Naive thymus-derived CD8-positive, alpha-beta T cell (primary cell): ENCODE results near the gene PCDHGA4. TPM values are rescaled to one million over a fixed set of nuclear protein-coding genes. Genes with fewer than 3 reads are reported as not detected.

Experiments
- ATAC-seq, 2 donors: fragments of 150-1000 bp; cut with Tn5 transposase in 1 of 2; sonication (Bioruptor Pico), chemical (Tn5 transposase) in 1 of 2; 1 replicate in 1 of 2; 2 replicates in 1 of 2; pipeline ENCODE4 v1.10.0; 2021; ENCODE audit warnings: mild to moderate bottlenecking in 2 of 2, moderate library complexity in 2 of 2
- POLR2A ChIA-PET: fragments of 350-600 bp; sonication (Branson Sonifier 250); formaldehyde crosslinking; loops from one replicate; lab custom pipeline; 2021; ENCODE audit warnings: antibody characterized with exemption; lab: Charles Lee
- DNase-seq, 10 donors: peaks; one replicate each; pipeline versions ENCODE4 v3.0.0 to v3.0.0-alpha.2; 2020 to 2022
- H3K27ac Mint-ChIP-seq, 10 donors: one replicate each; pipeline ENCODE4 v1.8.0; 2020 to 2022; ENCODE audit warnings: mild to moderate bottlenecking in 10 of 10, mixed read lengths in 10 of 10, moderate library complexity in 4 of 10, inconsistent platforms in 1 of 10
- H3K27me3 Mint-ChIP-seq, 5 donors: one replicate each; pipeline ENCODE4 v1.8.0; 2021 to 2022; ENCODE audit warnings: mixed read lengths in 5 of 5
- H3K36me3 Mint-ChIP-seq, 3 donors: one replicate each; pipeline ENCODE4 v1.8.0; 2020 to 2022; ENCODE audit warnings: mixed read lengths in 3 of 3, mild to moderate bottlenecking in 2 of 3, inconsistent platforms in 1 of 3
- H3K4me1 Mint-ChIP-seq, 4 donors: one replicate each; pipeline ENCODE4 v1.8.0; 2021 to 2022; ENCODE audit warnings: mixed read lengths in 4 of 4
- H3K4me3 Mint-ChIP-seq, 10 donors: one replicate each; pipeline ENCODE4 v1.8.0; 2020 to 2022; ENCODE audit warnings: mild to moderate bottlenecking in 10 of 10, mixed read lengths in 10 of 10, moderate library complexity in 6 of 10, inconsistent platforms in 1 of 10
- H3K9me3 Mint-ChIP-seq, 9 donors: one replicate each; pipeline ENCODE4 v1.8.0; 2020 to 2022; ENCODE audit warnings: mixed read lengths in 9 of 9, mild to moderate bottlenecking in 3 of 9, inconsistent platforms in 1 of 9, moderate library complexity in 1 of 9
- polyA plus RNA-seq, 3 donors: library from polyadenylated mRNA; unstranded; fragments of 300-500 nt; fragmentation: Illumina TruSeq; gene quantifications; one replicate each; pipeline ENCODE4 v1.2.3, GENCODE V29; 2021
- total RNA-seq, 8 experiments: library from RNA in 2 of 8; stranded (reverse) in 2 of 8; gene quantifications; one replicate each; pipeline ENCODE4 v1.2.3 and lab custom pipeline; 2021 to 2026

The PCDHGA4 gene
- total and polyA plus RNA-seq, 5 experiments from 2014 or later: 0.11 to 0.34 TPM; not detected in 3

DNA sequence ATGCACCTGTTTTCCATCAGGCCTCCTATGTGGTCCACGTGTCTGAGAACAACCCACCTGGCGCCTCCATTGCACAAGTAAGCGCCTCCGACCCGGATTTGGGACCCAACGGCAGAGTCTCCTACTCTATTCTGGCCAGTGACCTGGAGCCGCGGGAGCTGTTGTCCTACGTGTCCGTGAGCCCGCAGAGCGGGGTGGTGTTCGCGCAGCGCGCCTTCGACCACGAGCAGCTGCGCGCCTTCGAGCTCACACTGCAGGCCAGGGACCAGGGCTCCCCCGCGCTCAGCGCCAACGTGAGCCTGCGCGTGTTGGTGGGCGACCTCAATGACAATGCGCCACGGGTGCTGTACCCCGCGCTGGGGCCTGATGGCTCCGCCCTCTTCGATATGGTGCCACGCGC, 3.2 kb upstream of the PCDHGA4 start:
- peaks cover 0 to 2% (median 0%) of the 10 kb centered on the region in 4 donors for H3K4me1 Mint-ChIP-seq
- H3K9me3 Mint-ChIP-seq: peaks cover 7 to 85% (median 40%) of the 10 kb centered on the region in 9 donors
- no peak overlapping the region for H3K27ac Mint-ChIP-seq
- H3K4me3 Mint-ChIP-seq: no peak overlapping the region
- H3K27me3 Mint-ChIP-seq: peaks cover 44 to 96% (median 74%) of the 10 kb centered on the region in 5 donors
- DNase-seq: no peak
- POLR2A ChIA-PET: no interaction called here
- ATAC-seq: no peak
- H3K36me3 Mint-ChIP-seq: peaks cover 18 to 54% (median 26%) of the 10 kb centered on the region in 3 donors

- DNase-seq: no peak
- Mint-ChIP-seq H3K9me3 (peaks cover 0 to 81% (median 49%) of the 10 kb centered on the region in 9 donors), H3K36me3 (peaks cover 14 to 55% (median 23%) of the 10 kb centered on the region in 3 donors), H3K4me1 (peaks cover 0 to 6% (median 2%) of the 10 kb centered on the region in 4 donors), H3K27me3 (peaks cover 39 to 99% (median 72%) of the 10 kb centered on the region in 5 donors), H3K4me3 (no peak overlapping the region), H3K27ac (no peak overlapping the region)
- POLR2A ChIA-PET: no interaction called here
- no peak for ATAC-seq
Observed at GRCh38 chr5:141355641-141356040, 820 bp downstream of the PCDHGA4 start.

DNA sequence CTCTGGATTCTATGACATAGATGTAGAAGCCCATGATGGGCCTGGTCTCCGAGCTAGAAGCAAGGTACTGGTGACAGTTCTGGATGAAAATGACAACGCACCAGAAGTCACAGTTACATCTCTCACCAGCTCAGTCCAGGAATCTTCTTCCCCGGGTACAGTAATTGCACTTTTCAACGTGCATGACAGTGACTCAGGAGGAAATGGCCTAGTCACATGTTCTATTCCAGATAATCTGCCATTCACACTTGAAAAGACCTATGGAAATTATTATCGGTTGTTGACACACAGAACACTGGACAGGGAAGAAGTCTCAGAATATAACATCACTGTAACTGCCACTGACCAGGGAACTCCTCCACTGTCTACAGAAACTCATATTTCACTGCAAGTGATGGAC, 1.3 kb downstream of the PCDHGA4 start:
- peaks cover 0 to 81% (median 52%) of the 10 kb centered on the region in 9 donors for H3K9me3 Mint-ChIP-seq

GRCh38 chr5:141356950-141357349, 2.1 kb downstream of the PCDHGA4 start:
- ATAC-seq: no peak
- H3K4me1 Mint-ChIP-seq: peaks cover 0 to 6% (median 2%) of the 10 kb centered on the region in 4 donors
- DNase-seq: no peak
- POLR2A ChIA-PET: no interaction called here
- H3K27ac Mint-ChIP-seq: no peak overlapping the region
- H3K9me3 Mint-ChIP-seq: peaks cover 0 to 85% (median 56%) of the 10 kb centered on the region in 9 donors
- peaks cover 44 to 97% (median 70%) of the 10 kb centered on the region in 5 donors for H3K27me3 Mint-ChIP-seq
- H3K4me3 Mint-ChIP-seq: no peak overlapping the region
- peaks cover 19 to 64% (median 21%) of the 10 kb centered on the region in 3 donors for H3K36me3 Mint-ChIP-seq

More for the DNA sequence above, 1.3 kb downstream of the PCDHGA4 start:
- ATAC-seq (no peak), DNase-seq (no peak)
- H3K4me1 Mint-ChIP-seq: peaks cover 0 to 6% (median 2%) of the 10 kb centered on the region in 4 donors
- H3K27ac Mint-ChIP-seq: no peak overlapping the region
- H3K4me3 Mint-ChIP-seq: no peak overlapping the region
- POLR2A ChIA-PET: no interaction called here
- H3K36me3 Mint-ChIP-seq: peaks cover 17 to 60% (median 22%) of the 10 kb centered on the region in 3 donors
- H3K27me3 Mint-ChIP-seq: peaks cover 41 to 99% (median 72%) of the 10 kb centered on the region in 5 donors

- ATAC-seq (peak; percentile 39 to 53), DNase-seq (peak in 4 of 10 donors; percentile 9 to 25 (median 19))
- H3K9me3 Mint-ChIP-seq: peaks cover 0 to 89% (median 56%) of the 10 kb centered on the region in 9 donors
- peak within 1 kb of the TSS; percentile 70 to 89 (median 84) for H3K4me3 Mint-ChIP-seq
- H3K27me3 Mint-ChIP-seq: peaks cover 51 to 98% (median 74%) of the 10 kb centered on the region in 5 donors
- peaks cover 24 to 71% (median 35%) of the 10 kb centered on the region in 3 donors for H3K36me3 Mint-ChIP-seq
- POLR2A ChIA-PET: no interaction called here
- H3K4me1 Mint-ChIP-seq: peaks cover 0 to 6% (median 2%) of the 10 kb centered on the region in 4 donors
- H3K27ac Mint-ChIP-seq: peak within 1 kb of the TSS in 4 of 10 donors; percentile 48 to 76 (median 62)
Observed at GRCh38 chr5:141359790-141360426, 5.1 kb downstream of the PCDHGA4 start, which contains the start of gene PCDHGB2. PCDHGB2 (plus strand) TSS chr5:141359994; CDS start chr5:141360136, 142 bp downstream.

- POLR2A ChIA-PET: no interaction called here
- Mint-ChIP-seq H3K9me3 (peaks cover 0 to 90% (median 59%) of the 10 kb centered on the region in 9 donors), H3K4me3 (peak overlapping the region in 4 of 10 donors; percentile 6 to 42 (median 27)), H3K27me3 (peaks cover 58 to 98% (median 78%) of the 10 kb centered on the region in 5 donors), H3K36me3 (peaks cover 29 to 72% (median 42%) of the 10 kb centered on the region in 3 donors), H3K4me1 (peaks cover 0 to 6% (median 2%) of the 10 kb centered on the region in 4 donors), H3K27ac (peak overlapping the region in 1 of 10 donors; percentile 9)
- no peak for DNase-seq
- no peak for ATAC-seq
Observed at GRCh38 chr5:141360685-141361084, 5.9 kb downstream of the PCDHGA4 start.

GRCh38 chr5:141362719-141363118, 7.9 kb downstream of the PCDHGA4 start:
- no peak for DNase-seq
- Mint-ChIP-seq H3K27me3 (peaks cover 59 to 95% (median 74%) of the 10 kb centered on the region in 5 donors), H3K9me3 (peaks cover 0 to 93% (median 51%) of the 10 kb centered on the region in 9 donors), H3K36me3 (peaks cover 29 to 67% (median 42%) of the 10 kb centered on the region in 3 donors), H3K4me1 (peaks cover 0 to 6% (median 2%) of the 10 kb centered on the region in 4 donors), H3K27ac (no peak overlapping the region), H3K4me3 (no peak overlapping the region)
- ATAC-seq: no peak
- POLR2A ChIA-PET: no interaction called here

DNA sequence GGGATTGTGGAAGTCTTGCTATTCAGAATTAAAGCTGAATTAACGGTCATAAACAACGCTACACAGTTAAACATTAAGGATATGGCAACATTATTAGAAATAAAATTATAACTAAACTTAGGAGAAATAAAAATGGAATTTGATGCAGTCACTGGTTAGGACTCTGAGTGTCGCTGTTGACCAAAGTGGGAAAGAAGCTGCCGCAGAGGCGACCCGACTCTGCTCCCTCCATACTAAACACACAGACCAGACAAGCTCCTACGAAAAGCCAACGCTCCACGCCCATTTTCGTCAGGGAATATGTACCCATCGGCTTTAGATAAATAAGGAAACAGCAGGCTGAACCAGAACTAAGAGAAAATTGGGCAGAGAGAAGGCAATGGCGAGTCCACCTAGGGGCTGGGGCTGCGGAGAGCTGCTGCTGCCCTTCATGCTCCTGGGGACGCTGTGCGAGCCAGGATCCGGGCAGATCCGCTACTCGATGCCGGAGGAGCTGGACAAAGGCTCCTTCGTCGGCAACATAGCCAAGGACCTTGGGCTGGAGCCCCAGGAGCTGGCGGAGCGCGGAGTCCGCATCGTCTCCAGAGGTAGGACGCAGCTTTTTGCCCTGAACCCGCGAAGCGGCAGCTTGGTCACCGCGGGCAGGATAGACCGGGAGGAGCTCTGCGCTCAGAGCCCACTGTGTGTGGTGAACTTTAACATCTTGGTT, 9.3 kb downstream of the PCDHGA4 start, which contains the start of gene PCDHGA5:
PCDHGA5 (plus strand) TSS at position 211 of the 709 bp plus-strand sequence; CDS start at position 380, 169 bp downstream.
- Mint-ChIP-seq H3K27ac (peak within 1 kb of the TSS in 1 of 10 donors; percentile 5), H3K36me3 (peaks cover 27 to 58% (median 43%) of the 10 kb centered on the region in 3 donors), H3K4me1 (peaks cover 0 to 6% (median 2%) of the 10 kb centered on the region in 4 donors), H3K27me3 (peaks cover 64 to 95% (median 74%) of the 10 kb centered on the region in 5 donors), H3K9me3 (peaks cover 0 to 89% (median 44%) of the 10 kb centered on the region in 9 donors), H3K4me3 (peak within 1 kb of the TSS in 2 of 10 donors; percentile 8 to 33)
- POLR2A ChIA-PET: no interaction called here
- no peak for DNase-seq
- ATAC-seq: no peak

GRCh38 chr5:141366016-141366896, 11.4 kb downstream of the PCDHGA4 start:
- ATAC-seq: no peak
- DNase-seq: no peak
- H3K4me1 Mint-ChIP-seq: peaks cover 2 to 7% (median 4%) of the 10 kb centered on the region in 4 donors
- H3K27me3 Mint-ChIP-seq: peaks cover 61 to 95% (median 74%) of the 10 kb centered on the region in 5 donors
- H3K9me3 Mint-ChIP-seq: peaks cover 0 to 89% (median 35%) of the 10 kb centered on the region in 9 donors
- H3K36me3 Mint-ChIP-seq: peaks cover 22 to 54% (median 43%) of the 10 kb centered on the region in 3 donors
- POLR2A ChIA-PET: no interaction called here
- no peak overlapping the region for H3K4me3 Mint-ChIP-seq
- peak overlapping the region in 1 of 10 donors; percentile 40 for H3K27ac Mint-ChIP-seq

DNA sequence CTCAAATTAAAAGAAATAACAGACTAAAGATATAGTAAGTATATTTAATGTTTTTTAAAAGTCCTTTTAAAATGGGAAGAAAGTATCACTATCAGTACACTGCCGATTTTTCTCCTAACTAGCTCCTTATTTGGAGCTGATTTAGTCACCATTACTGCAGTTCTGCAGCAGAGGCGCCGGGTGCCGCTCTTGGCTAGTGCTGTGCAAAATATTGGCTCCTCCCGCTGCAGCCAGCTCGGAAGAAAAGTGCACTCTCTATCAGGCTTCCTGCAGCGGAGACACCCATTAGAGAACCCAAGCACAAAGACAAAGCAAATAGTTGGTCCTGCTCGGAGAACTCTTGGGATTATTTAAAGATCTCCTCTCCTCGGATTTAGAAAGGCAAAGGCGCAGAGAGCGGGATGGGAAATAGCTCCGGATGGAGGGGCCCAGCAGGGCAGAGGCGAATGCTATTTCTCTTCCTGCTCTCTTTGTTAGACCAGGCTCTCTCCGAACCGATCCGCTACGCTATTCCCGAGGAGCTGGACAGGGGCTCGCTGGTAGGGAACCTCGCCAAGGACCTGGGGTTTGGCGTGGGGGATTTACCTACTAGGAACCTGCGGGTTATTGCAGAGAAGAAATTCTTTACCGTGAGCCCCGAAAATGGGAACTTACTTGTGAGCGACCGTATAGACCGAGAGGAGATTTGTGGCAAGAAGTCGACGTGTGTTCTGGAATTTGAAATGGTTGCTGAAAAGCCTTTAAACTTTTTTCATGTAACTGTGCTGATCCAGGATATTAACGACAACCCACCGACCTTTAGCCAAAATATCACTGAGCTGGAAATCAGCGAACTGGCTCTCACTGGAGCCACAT, 15.4 kb downstream of the PCDHGA4 start, which contains the start of gene PCDHGB3:
PCDHGB3 (plus strand) TSS at position 249 of the 855 bp plus-strand sequence; CDS start at position 402, 153 bp downstream.
- Mint-ChIP-seq H3K4me1 (peaks cover 0 to 7% (median 4%) of the 10 kb centered on the region in 4 donors), H3K36me3 (peaks cover 17 to 52% (median 29%) of the 10 kb centered on the region in 3 donors), H3K9me3 (peaks cover 0 to 88% (median 31%) of the 10 kb centered on the region in 9 donors), H3K4me3 (peak within 1 kb of the TSS; percentile 65 to 91 (median 82)), H3K27ac (peak within 1 kb of the TSS in 1 of 10 donors; percentile 42), H3K27me3 (peaks cover 43 to 86% (median 73%) of the 10 kb centered on the region in 5 donors)
- DNase-seq (peak in 5 of 10 donors; percentile 12 to 37 (median 22)), ATAC-seq (peak; percentile 87 to 90)
- POLR2A ChIA-PET: no interaction called here
